GM11168 (cell line): Measurements from ENCODE around the gene L3MBTL1.

ENCODE experiments used
- in situ Hi-C: fragments of 300-500 bp; cut with MboI; formaldehyde crosslinking; loops from one replicate; pipeline ENCODE4 v1.12.0; 2022; ENCODE audit warnings: low sequenced_read_pairs; ENCODE audit not compliant: unreplicated experiment

L3MBTL1 gene

DNA sequence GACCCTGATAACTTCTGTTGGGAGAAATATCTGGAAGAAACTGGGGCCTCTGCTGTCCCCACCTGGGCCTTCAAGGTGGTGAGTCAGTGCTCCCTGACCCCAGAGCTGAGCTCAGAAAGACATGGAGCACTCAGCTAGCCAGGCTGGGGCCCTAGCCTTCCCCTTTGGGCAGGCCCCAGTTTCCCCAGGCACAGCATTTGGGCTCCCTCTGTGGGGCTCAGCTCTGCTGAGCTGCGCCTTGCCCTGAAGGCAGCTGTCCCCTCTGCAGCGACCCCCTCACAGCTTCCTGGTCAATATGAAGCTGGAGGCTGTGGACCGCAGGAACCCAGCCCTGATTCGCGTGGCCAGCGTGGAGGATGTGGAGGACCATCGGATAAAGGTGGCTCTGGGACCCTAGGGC lies 26.5 kb downstream of the L3MBTL1 start:
- in situ Hi-C loops: loop anchor here (25.0 kb wide), 1 partner anchor 553 kb away; no protein-coding TSS in a partner anchor

DNA sequence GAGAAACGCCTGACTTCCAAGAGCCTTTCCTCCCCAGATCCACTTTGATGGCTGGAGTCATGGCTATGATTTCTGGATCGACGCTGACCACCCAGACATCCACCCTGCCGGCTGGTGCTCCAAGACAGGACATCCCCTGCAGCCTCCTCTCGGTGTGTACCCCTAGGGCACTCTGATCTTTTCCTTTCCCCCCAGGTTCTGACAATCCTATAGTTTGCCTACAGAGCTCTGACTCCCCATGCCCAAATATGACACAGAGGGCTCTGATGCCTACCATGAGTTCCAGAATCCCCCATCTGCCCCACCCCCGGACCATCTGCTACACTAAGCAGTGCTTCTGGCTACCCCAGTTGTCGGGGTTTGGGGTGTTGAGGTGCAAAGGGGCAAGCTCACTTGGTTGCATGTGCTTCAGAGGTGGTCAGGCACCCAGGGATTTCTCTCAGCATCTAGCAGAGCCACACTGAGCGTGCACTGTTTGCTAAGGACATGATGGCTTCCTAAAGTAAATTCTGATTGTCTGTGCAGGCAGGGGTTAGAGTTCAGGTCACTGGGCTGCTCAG lies 27.4 kb downstream of the L3MBTL1 start:
- in situ Hi-C loops: loop anchor here (5.0 to 25.0 kb wide), 2 partner anchors 157 to 552 kb away; no protein-coding TSS in a partner anchor

DNA sequence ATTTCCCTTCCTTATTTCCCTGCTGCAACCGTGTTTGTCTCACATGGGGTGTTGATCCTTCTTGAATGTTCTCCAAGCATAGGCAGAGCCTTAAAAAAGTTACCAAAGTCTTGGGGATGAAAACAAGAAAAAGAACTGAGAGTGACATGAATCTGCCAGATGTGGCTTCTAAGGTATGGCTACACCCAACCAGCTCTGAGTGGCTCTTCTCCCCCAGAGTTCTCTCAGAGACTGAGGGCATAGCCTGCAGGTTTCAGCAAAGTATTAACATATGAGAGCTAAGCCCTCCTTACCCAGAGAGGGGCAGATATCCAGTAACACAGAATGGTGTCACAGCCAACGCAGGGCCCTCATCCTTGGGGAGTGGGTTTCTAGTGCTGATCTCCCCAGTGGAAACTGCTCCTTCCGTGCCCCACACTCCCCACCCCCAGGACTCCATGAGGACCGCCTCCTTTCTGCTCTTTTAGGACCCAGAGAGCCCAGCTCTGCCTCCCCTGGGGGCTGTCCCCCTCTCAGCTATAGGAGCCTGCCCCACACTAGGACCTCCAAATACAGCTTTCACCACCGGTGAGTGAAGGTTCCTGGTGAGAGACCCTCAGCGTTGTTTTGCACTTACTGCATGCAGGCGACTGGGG lies 28.0 kb downstream of the L3MBTL1 start:
- in situ Hi-C loops: loop anchor here (5.0 to 25.0 kb wide), 2 partner anchors 157 to 552 kb away; no protein-coding TSS in a partner anchor

DNA sequence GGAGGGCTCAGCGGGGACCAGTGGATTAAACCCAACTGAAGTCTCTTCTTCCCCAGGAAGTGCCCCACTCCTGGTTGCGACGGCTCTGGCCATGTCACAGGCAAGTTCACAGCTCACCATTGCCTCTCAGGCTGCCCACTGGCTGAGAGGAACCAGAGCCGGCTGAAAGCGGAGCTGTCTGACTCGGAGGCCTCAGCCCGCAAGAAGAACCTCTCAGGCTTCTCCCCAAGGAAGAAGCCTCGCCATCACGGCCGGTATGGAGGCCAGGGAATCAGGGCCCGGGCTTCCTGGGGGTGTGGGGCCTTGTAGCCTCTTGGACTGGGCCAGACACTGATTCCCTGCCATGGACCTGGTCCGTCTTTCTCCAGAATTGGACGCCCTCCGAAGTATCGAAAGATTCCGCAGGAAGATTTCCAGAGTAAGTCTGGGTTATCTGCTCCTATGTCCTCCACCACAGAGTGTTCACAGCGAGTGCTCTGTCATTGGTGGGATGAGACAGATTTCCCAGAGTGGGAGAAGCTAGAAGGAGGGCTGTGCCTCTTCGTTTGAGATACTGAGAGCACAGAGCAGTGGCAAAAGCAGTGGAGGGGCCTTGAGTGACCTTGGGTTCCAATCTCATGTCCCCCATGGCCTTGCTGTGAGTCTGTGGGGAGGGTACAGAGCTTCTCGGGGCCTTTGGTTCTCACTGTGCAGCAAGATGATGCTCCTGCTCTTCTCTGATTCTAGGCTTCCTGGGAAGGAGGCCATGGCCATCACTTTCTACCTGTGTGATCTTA lies 28.7 kb downstream of the L3MBTL1 start:
- in situ Hi-C loops: loop anchor here (5.0 to 25.0 kb wide), 2 partner anchors 156 to 551 kb away; no protein-coding TSS in a partner anchor

DNA sequence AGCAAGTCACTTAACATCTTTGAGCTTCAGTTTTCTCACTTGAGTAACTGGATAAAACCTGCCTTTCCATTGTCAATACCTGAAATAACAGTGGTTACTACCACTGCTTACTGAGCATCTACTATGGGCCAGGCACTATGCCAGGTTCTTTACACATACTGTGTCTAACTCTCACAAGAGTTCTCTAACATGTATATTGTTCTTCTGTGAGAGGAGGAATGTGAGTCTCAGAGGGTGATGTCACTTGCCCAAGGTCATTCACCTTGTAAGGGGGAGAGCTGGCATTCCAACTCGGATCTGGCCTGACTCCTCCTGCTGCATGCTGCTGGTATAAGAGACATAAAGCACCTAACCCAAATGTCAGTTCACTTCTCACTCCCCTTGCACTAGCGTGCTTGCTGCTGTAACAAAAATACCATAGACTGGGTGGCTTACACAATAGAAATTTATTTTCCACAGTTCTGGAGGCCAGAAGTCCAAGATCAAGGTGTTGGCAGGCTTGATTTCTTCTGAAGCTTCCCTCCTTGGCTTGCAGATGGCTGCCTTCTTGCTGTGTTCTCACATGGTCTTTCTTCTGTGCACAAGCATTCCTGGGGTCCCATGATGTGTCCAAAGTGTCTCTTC lies 29.4 kb downstream of the L3MBTL1 start:
- in situ Hi-C loops: loop anchor here (5.0 to 25.0 kb wide), 2 partner anchors 155 to 550 kb away; no protein-coding TSS in a partner anchor

DNA sequence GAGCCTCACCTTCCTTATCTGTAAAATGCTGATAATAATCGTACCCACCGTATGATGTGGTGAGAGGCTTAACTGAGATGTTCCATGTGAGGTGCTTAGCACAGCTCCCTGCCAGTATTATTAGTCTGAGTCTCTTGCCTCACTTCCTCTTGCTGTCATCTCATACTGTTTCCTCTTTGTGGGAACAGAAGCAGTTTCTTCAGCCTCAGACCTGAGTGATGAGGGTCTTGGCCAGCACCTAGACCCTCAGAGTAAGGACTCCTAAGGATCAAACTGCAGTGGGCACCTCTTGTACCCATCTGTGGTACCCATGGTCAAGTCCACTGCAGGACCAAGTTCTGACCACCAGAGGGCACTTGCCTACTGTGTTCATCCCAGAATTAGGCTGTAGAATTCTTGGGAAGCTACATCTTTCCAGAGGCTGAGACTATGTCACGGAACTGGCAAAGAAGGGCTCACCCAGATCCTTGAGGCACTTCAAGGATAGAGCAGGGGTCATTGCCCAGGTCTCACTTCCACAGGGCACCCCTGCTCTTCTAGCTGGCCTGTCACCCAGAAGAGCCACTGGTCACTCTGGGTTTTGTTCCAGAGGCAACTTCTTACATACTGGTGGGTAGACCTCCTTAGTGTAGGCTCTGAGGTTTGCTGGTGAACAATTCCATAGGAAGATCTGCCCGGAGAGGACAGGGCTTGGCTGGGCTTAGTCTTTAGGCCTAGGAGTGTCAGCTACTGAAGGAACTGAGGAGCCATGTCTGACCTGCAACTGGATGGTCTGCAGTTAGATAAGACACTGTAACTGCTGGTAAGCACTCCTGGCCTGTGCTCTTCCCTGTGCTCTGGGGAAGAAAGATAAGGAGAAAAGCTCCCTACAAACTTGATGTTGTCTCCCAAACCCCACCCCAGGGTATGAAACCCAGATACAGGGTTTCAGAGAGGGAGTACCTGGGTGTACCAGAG lies 30.7 kb downstream of the L3MBTL1 start:
- in situ Hi-C loops: loop anchor here (5.0 to 25.0 kb wide), 2 partner anchors 154 to 549 kb away; no protein-coding TSS in a partner anchor

DNA sequence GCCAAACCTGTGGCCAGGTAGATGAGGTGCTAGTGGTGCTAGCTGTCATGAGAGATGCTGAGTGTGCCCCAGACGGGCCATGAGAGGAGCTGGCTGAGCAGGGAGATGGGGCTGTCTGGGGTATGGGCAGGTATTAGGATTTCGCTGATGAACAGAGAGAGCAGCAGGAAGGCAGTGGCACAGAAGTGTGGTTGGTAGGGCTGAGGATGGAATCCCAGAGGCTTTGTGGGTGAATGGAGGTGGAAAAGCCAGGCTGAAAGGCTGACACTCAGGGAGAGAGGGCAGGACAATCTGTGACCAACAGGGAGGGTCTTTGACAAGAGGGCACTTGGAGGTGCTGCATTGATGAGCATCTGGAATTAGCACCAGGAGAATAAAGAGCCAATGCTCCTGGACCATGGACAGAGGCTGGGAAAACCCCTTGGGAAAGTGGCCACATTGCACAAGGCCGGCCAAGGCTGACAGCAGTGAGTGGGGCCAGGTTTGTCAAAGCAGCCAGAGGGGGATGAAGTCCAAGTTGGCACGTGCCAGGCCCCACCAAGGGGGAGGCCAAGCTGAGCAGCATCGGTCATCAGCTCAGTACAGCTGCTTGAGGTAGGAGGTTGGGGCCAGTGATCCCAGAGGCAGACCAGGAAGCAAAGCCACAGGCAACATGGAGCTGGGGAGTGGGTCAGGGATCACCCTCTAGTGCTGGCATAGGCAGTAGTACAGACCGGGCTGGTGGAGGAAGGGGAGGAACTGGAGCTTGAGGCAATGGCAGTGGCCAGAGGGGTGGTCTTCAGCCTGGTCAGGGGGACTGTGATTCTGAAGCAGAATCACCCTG lies 31.6 kb downstream of the L3MBTL1 start:
- in situ Hi-C loops: loop anchor here (5.0 to 25.0 kb wide), 2 partner anchors 153 to 548 kb away; no protein-coding TSS in a partner anchor

DNA sequence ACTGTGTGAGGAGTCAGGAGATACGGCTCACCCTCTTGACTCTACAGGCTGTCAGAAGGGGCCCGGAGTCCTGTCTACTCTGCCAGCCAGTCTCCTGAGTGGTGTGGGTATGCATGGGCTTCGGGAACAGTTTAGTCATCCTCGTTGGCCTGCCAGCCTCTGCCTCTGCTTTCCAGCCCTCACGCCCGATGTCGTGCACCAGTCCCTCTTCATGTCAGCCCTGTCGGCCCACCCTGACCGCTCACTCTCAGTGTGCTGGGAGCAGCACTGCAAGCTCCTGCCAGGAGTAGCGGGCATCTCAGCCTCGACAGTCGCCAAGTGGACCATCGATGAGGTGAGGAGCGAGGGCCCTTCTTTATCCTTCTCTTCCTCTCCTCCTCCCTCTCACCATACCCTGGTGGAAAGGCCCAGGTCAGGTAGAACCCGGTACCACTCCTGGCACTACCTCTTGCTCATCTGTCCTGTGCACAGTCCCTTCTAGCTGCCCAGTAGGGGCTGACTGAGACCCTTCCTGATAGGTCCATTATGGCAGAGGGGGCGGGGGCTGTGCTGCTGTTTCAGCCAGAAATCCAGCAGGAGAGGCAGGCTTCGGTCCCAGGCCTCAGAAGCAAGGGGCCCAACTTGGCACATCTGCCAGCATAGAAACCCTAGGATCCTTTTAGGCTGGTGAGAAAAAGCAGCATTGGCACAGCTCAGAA lies 32.6 kb downstream of the L3MBTL1 start:
- in situ Hi-C loops: loop anchor here (5.0 to 25.0 kb wide), 2 partner anchors 152 to 547 kb away; no protein-coding TSS in a partner anchor

DNA sequence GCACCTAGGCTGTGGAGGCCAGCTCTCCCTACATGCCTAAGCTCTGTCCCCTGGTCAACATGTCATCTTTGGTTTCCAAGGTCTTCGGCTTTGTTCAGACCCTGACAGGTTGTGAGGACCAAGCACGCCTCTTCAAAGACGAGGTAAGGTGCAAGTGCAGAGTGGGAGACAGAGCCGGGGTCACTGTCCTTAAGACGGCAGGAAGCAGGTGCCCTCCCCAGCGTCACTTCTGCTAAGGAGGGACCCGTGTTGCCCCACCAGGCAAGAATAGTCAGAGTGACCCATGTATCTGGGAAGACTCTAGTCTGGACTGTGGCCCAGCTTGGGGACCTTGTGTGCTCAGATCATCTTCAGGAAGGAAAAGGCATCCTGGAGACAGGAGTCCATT lies 33.2 kb downstream of the L3MBTL1 start:
- in situ Hi-C loops: loop anchor here (25.0 kb wide), 1 partner anchor 547 kb away; no protein-coding TSS in a partner anchor

DNA sequence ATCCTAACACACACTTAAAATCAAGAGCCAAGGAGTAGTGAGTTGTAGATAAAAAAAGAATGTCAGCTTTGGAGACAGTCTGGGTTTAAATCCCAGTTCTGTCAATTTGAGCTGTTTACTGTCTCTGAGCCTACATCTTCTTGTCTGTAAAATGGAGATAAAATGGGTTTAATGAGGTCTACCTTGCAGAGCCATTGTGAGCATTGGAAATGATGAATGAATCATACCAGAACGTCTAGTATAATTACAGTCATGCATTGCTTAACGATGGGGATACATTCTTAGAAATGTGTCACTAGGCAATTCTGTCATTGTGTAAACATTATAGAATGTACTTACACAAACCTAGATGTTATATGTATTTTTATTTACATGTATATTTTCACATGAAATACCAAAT lies 33.7 kb downstream of the L3MBTL1 start:
- in situ Hi-C loops: loop anchor here (25.0 kb wide), 1 partner anchor 546 kb away; no protein-coding TSS in a partner anchor

DNA sequence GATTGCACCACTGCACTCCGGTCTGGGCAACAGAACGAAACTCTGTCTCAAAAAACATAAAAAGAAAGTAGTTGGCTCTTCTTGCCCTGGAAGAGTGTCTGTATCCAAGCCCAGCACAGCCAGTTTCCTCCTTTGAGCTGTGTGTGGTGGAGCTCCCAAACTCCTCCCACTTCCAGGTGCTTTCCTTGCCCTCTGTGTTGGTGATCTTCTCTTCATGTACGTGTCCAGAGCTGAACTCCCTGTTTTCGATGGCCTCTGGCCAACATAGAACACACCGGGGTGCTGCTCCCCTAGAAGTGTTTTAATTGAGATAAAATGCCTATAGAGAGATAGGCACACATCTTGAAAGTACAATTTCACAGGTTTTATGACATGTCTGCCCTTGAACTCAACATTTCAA lies 34.7 kb downstream of the L3MBTL1 start:
- in situ Hi-C loops: loop anchor here (25.0 kb wide), 1 partner anchor 545 kb away; no protein-coding TSS in a partner anchor

DNA sequence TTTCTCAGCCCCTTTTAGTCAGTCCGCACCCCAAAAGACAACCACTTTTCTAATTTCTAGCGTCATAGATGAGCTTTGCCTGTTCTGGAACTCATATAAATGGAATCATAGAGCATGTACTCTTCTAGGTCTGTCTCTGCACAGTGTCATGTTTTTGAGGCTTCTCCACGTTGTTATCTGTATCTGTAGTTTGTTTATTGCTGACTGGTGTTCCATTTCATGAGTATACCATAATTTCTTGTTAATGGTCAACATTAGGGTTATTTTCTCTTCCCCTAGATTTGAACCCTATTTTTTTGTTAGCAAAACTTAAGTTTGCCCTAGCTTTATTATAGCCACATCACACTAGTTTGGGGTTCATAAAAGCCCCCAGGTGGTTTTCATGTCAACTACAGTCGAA lies 35.2 kb downstream of the L3MBTL1 start:
- in situ Hi-C loops: loop anchor here (25.0 kb wide), 1 partner anchor 545 kb away; no protein-coding TSS in a partner anchor

DNA sequence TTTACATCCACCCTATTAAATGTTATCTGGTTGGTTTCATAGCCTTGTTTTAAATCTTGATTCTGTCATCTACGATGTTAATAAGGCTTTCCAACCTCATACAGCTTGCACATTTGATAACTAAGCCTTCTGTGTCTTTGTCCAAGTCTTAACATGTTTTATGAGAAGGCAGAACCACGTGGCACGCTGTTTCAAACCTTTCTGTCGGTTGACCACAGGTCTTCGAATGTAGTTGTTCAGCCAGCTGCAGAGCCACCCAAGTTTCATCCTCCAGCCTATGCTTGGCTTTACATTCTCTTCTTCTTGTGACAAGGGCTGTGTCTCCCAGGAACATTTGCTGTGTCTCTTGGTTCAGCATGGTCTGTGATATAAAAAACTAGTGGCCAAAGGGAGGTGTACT lies 35.6 kb downstream of the L3MBTL1 start:
- in situ Hi-C loops: loop anchor here (25.0 kb wide), 1 partner anchor 544 kb away; no protein-coding TSS in a partner anchor

DNA sequence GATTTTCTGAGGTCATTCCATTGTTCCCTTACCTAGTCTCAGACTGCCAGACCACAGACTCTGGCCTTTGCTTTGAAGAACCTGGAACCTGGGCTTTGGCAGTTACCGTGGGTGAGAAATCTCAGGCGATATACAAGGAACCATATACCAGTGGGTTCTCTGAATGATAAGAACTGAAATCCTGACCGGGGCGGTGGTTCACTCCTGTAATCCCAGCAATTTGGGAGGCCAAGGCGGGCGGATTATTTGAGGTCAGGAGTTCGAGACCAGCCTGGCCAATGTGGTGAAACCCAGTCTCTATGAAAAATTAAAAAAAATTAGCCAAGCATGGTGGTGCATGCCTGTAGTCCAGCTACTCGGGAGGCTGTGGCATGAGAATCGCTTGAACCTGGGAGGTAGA lies 37.0 kb downstream of the L3MBTL1 start:
- in situ Hi-C loops: loop anchor here (25.0 kb wide), 1 partner anchor 543 kb away; no protein-coding TSS in a partner anchor

DNA sequence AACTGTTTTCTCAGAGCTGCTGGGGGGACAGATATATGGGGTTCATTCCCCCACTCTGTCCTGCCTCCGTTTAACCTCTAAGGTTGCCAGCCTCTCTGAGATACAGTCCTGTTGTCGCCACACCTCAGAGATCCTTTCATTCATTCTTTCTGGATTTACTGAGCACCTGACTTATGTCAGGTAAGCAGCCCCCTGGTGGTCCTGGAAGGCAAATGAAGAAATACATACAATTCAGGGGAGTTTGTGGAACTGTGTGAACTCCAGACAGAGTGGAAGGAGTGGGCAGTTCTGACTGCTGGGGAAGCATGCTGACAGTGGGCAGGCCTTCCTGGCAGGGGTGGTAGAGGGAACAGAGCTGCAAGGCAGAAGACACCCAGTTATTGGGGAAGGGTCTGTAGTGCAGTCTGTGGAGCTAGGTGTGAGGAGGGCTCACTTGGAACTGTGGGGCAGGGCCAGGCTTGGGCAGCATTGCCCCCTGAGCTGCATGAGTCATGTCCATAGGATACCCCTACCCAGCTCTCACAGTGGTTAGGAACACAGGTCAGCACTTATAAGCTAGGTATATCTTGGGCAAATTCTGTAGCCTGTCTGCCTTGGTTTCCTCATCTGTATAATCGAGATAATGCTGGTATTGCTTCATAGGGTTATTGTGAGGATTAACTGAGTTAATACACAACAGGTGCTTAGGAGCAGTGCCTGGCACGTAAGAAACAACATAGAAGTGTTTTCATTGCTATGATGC lies 38.5 kb downstream of the L3MBTL1 start:
- in situ Hi-C loops: loop anchor here (25.0 kb wide), 1 partner anchor 541 kb away; no protein-coding TSS in a partner anchor

DNA sequence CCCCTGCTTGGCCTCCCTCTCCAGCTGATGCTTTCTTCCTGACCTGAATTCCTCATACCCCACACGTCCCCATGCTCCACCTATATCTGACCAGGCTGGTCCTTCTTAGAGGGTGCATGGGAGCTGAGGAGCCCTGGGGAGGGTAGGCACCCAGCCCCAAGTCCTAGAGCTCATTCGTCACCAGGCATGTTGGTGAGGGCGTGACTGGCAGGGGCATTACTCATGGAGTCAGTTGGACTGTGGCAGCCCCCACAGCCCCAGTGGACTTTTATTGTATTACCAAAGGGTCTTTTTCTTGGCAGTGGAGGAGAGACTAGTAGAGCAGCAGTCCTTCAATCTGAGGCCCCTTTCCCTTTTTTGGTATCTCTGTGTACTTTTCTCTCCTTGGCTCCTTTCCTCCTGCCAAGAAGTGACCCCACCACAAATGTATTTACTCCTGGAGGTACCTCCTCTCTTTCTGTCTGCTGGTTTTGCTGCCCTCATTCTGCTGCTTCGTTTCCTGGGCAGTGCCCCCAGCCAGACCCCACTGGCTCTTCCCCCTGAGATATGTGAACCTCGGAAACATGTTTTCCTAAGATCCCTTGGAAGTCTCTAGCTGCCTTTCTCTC lies 40.9 kb downstream of the L3MBTL1 start:
- in situ Hi-C loops: loop anchor here (25.0 kb wide), 1 partner anchor 539 kb away; no protein-coding TSS in a partner anchor
